Large intestine (tissue), 3 donors: ENCODE data around the gene UBE2S. TPM values are rescaled to one million over a fixed set of nuclear protein-coding genes. Genes with fewer than 3 reads are reported as not detected.

Experiments used
- DNase-seq, 2 donors: peaks; one replicate each; pipeline versions ENCODE4 v3.0.0 to v3.0.0-alpha.2; 2013
- H3K27ac ChIP-seq: one replicate; pipeline ENCODE4 v1.5.1; 2013; ENCODE audit warnings: low read length
- H3K27me3 ChIP-seq: 2 replicates; pipeline ENCODE4 v1.6.1; 2013; ENCODE audit warnings: low read length; ENCODE audit not compliant: control insufficient read depth, insufficient read depth
- H3K36me3 ChIP-seq: 2 replicates; pipeline ENCODE4 v1.6.1; 2013; ENCODE audit warnings: low read length; ENCODE audit not compliant: control insufficient read depth, insufficient read depth
- H3K4me1 ChIP-seq: one replicate; pipeline ENCODE4 v1.6.1; 2013; ENCODE audit warnings: low read length; ENCODE audit not compliant: control insufficient read depth, insufficient read depth
- H3K4me3 ChIP-seq: one replicate; pipeline ENCODE4 v1.5.1; 2013; ENCODE audit warnings: low read length
- H3K9me3 ChIP-seq: one replicate; pipeline ENCODE4 v1.6.1; 2013; ENCODE audit warnings: mild to moderate bottlenecking, low read depth, low read length, moderate library complexity; ENCODE audit not compliant: control insufficient read depth
- WGBS: methylation state at CpG from one replicate; pipeline ENCODE4 v1.1.5; 2013; ENCODE audit warnings: low lambda C conversion rate; ENCODE audit not compliant: insufficient coverage; 5-methylcytosine and 5-hydroxymethylcytosine counted together
- polyA plus RNA-seq: library from polyadenylated mRNA; unstranded; fragments of 120-200 nt; gene quantifications from one replicate; pipeline ENCODE4 v1.2.1, GENCODE V29; 2013

UBE2S gene
- polyA plus RNA-seq, 1 donor, result 29.9 TPM

DNA sequence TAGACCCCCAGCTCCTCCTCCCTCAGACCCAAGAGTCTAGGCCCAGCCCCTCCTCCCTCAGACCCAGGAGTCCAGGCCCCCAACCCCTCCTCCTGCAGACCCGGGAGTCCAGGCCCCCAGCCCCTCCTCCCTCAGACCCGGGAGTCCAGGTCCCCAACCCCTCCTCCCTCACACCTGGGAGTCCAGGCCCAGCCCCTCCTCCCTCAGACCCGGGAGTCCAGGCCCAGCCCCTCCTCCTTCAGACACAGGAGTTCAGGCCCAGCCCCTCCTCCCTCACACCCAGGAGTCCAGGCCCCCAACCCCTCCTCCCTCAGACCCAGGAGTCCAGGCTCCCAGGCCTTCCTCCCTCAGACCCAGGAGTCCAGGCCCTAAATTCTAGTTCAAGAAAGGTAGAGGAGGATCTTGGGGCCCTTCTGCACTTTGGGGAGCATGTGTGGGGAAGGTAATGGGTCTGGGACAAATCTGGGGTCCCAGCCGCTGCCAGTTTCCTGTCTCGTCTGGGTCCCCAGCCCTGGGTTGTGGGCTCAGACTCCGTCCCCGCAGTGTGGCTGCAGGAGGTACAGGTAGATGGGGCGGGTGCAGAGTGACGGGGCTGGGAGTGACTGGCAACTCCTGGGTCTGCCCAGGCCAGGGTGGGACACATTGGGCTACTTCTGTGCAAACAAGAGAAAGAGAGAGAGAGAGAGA lies 34.1 kb downstream of the UBE2S start:
- no peak for DNase-seq
- peaks cover 6% of the 10 kb centered on the region for H3K9me3 ChIP-seq
- H3K4me3 ChIP-seq, result no peak overlapping the region
- no peaks in the 10 kb centered on the region for H3K36me3 ChIP-seq
- WGBS, result no CpG with 5 or more reads among the region's 9 CpGs
- H3K27me3 ChIP-seq, result peaks cover 88% of the 10 kb centered on the region
- peaks cover 16% of the 10 kb centered on the region for H3K4me1 ChIP-seq
- H3K27ac ChIP-seq, result no peak overlapping the region

DNA sequence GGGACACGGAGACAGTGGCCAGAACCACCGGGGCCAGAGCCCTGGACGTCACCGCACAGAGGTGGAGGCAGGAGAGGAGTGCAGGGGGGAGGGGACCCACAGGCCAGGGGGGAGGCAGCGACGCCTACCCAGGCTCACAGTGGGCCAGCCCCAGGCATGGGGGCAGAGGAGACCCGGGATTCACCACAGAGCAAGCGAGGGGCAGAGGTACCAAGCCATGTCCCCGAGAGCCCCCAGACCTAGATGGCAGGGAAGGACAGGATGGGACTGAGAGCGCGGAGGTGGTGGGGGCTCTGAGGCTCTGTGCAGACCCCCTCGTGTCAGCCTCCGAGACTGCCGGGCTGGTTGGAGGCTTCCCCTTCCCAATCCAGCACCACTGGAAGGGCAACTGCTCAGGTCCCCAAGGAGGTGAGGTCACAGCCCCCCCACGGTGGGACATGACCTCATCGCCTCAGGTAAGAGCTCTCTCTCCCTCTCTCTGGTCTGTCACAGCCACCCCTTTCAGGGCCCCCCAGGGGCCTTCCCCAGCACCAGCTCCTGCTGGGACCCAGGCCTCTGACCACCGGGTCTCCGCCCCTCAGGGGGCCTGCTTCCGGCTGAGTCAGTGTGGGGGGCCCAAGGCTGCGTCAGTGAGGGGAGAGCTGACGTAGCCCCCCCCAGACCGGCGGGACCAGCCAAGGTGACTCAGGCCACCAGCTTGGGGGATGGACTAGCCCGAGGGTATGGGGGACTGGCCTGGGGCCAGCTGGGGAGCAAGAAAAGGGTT lies 35.1 kb downstream of the UBE2S start:
- no peak for DNase-seq

GRCh38 chr19:55370305-55370988 lies 37.1 kb downstream of the UBE2S start, which contains the start of gene IL11:
TSS of gene IL11 (minus strand) at chr19:55370463. CDS start at chr19:55370310, 153 bp downstream.
- H3K4me3 ChIP-seq, result peak within 1 kb of the TSS; percentile 13
- H3K4me1 ChIP-seq, result peaks cover 12% of the 10 kb centered on the region
- H3K27me3 ChIP-seq, result peaks cover 83% of the 10 kb centered on the region
- WGBS, result no CpG with 5 or more reads among the region's 32 CpGs
- H3K36me3 ChIP-seq, result no peaks in the 10 kb centered on the region
- H3K27ac ChIP-seq, result no peak within 1 kb of the TSS
- H3K9me3 ChIP-seq, result peaks cover 6% of the 10 kb centered on the region
- DNase-seq, result no peak

More for the DNA sequence above, 35.1 kb downstream of the UBE2S start:
- Histone ChIP-seq H3K27ac (no peak overlapping the region), H3K9me3 (peaks cover 6% of the 10 kb centered on the region), H3K4me1 (peaks cover 16% of the 10 kb centered on the region), H3K36me3 (no peaks in the 10 kb centered on the region), H3K4me3 (no peak overlapping the region), H3K27me3 (peaks cover 91% of the 10 kb centered on the region)
- no CpG with 5 or more reads among the region's 24 CpGs for WGBS

GRCh38 chr19:55369653-55370304 lies 37.8 kb downstream of the UBE2S start:
- H3K27ac ChIP-seq, result no peak overlapping the region
- peaks cover 6% of the 10 kb centered on the region for H3K9me3 ChIP-seq
- peak overlapping the region; percentile 13 for H3K4me3 ChIP-seq
- H3K36me3 ChIP-seq, result no peaks in the 10 kb centered on the region
- H3K27me3 ChIP-seq, result peaks cover 78% of the 10 kb centered on the region
- WGBS, result no CpG with 5 or more reads among the region's 59 CpGs
- DNase-seq, result no peak
- H3K4me1 ChIP-seq, result peaks cover 12% of the 10 kb centered on the region

DNA sequence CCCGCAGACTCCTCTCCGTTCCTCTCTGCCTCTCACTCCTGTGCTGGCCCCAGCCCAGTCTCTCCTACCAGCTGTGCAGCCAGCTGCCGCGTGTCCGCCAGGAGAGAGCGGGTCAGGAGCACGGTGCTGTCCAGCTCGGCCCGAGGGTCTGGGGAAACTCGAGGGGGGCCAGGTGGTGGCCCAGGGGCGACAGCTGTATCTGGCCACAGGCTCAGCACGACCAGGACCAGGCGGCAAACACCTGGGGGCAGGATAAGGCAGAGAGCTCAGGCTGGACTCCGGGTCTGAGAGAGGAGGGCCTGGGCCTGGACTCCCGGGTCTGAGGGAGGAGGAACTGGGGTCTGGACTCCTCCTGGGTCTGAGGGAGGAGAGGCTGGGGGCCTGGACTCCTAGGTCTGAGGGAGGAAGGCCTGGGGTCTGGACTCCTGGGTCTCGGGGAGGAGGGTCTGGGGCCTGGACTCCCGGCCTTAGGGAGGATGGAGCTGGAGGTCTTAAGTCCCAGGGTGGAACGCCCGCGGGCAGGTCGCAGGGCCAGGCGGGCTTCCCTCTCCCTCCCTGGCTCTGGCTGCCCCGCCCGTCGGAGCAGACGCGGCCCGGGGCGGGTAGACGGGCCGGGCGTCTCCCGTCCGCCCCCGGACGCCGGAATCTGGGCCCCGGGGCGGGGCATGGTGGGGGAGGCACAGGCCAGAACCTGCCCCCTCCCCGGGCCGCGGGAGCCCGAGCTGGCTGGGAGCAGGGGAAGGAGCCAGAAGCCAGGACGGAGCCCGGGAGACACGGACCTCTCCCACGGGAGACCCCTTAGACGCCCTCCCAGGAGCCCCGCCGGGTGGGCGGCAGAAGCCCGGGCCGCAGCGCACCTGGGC lies 38.7 kb downstream of the UBE2S start:
- Histone ChIP-seq H3K36me3 (no peaks in the 10 kb centered on the region), H3K4me1 (peaks cover 9% of the 10 kb centered on the region), H3K9me3 (peaks cover 3% of the 10 kb centered on the region), H3K27me3 (peaks cover 79% of the 10 kb centered on the region), H3K4me3 (no peak overlapping the region), H3K27ac (no peak overlapping the region)
- no CpG with 5 or more reads among the region's 54 CpGs for WGBS
- DNase-seq, result no peak

GRCh38 chr19:55368106-55368505 lies 39.5 kb downstream of the UBE2S start:
- Histone ChIP-seq H3K9me3 (peaks cover 3% of the 10 kb centered on the region), H3K4me3 (no peak overlapping the region), H3K36me3 (no peaks in the 10 kb centered on the region), H3K4me1 (peaks cover 6% of the 10 kb centered on the region), H3K27me3 (peaks cover 71% of the 10 kb centered on the region), H3K27ac (no peak overlapping the region)
- DNase-seq, result no peak
- no CpG with 5 or more reads among the region's 16 CpGs for WGBS

DNA sequence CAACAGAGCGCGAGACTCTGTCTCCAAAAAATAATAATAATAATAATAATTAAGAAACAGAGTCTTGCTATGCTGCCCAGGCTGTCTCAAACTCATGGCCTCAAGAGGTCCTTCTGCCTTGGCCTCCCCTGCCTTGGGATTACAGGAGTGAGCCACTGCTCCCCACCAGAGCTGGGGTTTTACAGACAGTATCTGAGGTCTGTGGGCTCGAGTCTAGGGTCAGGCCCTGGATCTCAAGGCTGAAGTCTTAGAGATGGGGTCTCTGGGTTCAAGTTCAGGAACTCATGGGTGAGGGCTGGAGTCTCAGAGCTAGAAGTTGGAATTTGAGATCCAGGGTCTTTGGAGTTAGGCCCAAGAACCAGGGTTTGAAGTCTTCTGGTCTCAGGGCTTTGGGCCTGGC lies 40.8 kb downstream of the UBE2S start:
- DNase-seq, result no peak
- Histone ChIP-seq H3K4me1 (peaks cover 6% of the 10 kb centered on the region), H3K36me3 (no peaks in the 10 kb centered on the region), H3K9me3 (no peaks in the 10 kb centered on the region), H3K27me3 (peaks cover 62% of the 10 kb centered on the region), H3K27ac (no peak overlapping the region), H3K4me3 (no peak overlapping the region)
- 100% methylated on average over 2 of the region's 3 CpGs for WGBS

GRCh38 chr19:55365964-55366363 lies 41.6 kb downstream of the UBE2S start:
- WGBS, result no CpG with 5 or more reads among the region's 19 CpGs
- no peaks in the 10 kb centered on the region for H3K36me3 ChIP-seq

DNA sequence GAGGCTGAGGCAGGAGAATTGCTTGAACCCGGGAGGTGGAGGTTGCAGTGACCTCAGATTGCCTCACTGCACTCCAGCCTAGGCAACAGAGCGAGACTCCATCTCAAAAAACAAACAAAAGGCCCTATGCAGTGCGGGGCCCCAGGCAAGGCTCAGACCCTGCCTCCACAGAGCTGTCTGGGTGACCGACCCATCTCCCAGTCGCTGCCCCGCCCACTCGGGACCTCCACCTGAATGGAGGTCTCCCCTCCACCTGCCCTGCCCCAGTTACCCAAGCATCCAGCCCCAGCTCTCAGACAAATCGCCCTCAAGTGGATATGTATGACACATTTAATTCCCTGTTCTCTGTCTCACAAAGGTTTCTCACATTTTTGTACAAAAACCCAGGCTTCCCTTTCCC lies 42.3 kb downstream of the UBE2S start:
- peaks cover 48% of the 10 kb centered on the region for H3K27me3 ChIP-seq
- 83% methylated on average over 1 of the region's 8 CpGs for WGBS
- H3K9me3 ChIP-seq, result no peaks in the 10 kb centered on the region
- no peaks in the 10 kb centered on the region for H3K36me3 ChIP-seq
- H3K27ac ChIP-seq, result no peak overlapping the region
- DNase-seq, result no peak
- H3K4me1 ChIP-seq, result peaks cover 6% of the 10 kb centered on the region
- no peak overlapping the region for H3K4me3 ChIP-seq

More at GRCh38 chr19:55365964-55366363, 41.6 kb downstream of the UBE2S start:
- no peak for DNase-seq
- Histone ChIP-seq H3K9me3 (no peaks in the 10 kb centered on the region), H3K4me1 (peaks cover 6% of the 10 kb centered on the region), H3K27me3 (peaks cover 54% of the 10 kb centered on the region), H3K4me3 (no peak overlapping the region), H3K27ac (no peak overlapping the region)
